Measurements from ENCODE around the gene AZU1. TPM values are rescaled to one million over a fixed set of nuclear protein-coding genes. Genes with fewer than 3 reads are reported as not detected.

AZU1 gene
- total RNA-seq, 1 experiment from 2014 or later = not detected

DNA sequence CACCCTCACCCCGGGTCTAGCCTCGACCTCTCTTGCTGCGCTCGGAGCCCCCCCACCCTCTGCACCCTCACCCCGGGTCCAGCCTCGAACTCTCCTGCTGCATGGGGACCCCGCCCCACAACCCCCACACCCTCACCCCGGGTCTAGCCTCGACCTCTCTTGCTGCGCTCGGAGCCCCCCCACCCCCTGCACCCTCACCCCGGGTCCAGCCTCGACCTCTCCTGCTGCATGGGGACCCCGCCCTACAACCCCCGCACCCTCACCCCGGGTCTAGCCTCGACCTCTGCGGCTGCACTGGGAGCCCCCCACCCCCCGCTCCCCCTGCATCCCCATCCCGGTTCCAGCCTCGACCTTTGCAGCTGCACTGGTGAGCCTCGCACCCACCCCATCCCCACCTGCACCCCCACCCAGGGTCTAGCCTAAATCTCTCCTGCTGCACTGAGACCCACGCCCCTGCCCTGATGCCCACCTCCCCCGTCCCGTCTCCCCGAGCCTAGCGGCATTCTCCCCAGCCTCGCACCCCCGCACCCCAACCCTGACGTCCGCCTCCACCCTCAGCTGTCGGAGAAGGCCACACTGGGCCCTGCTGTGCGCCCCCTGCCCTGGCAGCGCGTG, 33.6 kb downstream of the AZU1 start:
- no peak for TF ChIP-seq EZH2phosphoT487 (IDR thresholded peaks at IDR 0.05; ENCODE audit: borderline replicate concordance, low read length)
- ChIA-PET POLR2A (ENCODE audit: unreplicated experiment) (no interaction called here), CTCF (no interaction called here)
- Histone ChIP-seq H3K9me2 (replicated peaks; ENCODE audit: low read length) (no peaks in the 10 kb centered on the region), H4K20me1 (ENCODE audit: low read length) (no peaks in the 10 kb centered on the region), H3F3A (ENCODE audit: low read length, unreplicated experiment) (no peaks in the 10 kb centered on the region), H3K4me2 (ENCODE audit: low read length) (peak overlapping the region; percentile 73; the same call in 1 of the 2 replicates), H3K9me3 (ENCODE audit: low read length) (no peaks in the 10 kb centered on the region), H3K9ac (ENCODE audit: low read length) (no peak overlapping the region), H3K79me2 (ENCODE audit: low read length) (no peaks in the 10 kb centered on the region), H3K4me1 (ENCODE audit: insufficient read depth, low read length) (no peaks in the 10 kb centered on the region), H3K36me3 (ENCODE audit: low read depth, low read length) (no peaks in the 10 kb centered on the region), H3K27ac (ENCODE audit: low read length) (no peak overlapping the region), H2AFZ (ENCODE audit: low read length) (no peak overlapping the region), H3K4me3 (ENCODE audit: low read length) (peak overlapping the region; percentile 69; the same call in 1 of the 2 replicates), H3K27me3 (ENCODE audit: low read length) (no peaks in the 10 kb centered on the region)
- ATAC-seq = no peak
- intact Hi-C loops (cut with micrococcal nuclease) = no loop called here
- no peak for DNase-seq
- BruUV-seq (replicated peaks) = no TSS peak

GRCh38 chr19:861756-862580, 34.3 kb downstream of the AZU1 start:
- Histone ChIP-seq H3F3A (ENCODE audit: low read length, unreplicated experiment) (no peaks in the 10 kb centered on the region), H3K36me3 (ENCODE audit: low read depth, low read length) (no peaks in the 10 kb centered on the region), H3K9ac (ENCODE audit: low read length) (no peak overlapping the region), H3K4me1 (ENCODE audit: insufficient read depth, low read length) (no peaks in the 10 kb centered on the region), H4K20me1 (ENCODE audit: low read length) (no peaks in the 10 kb centered on the region), H3K79me2 (ENCODE audit: low read length) (no peaks in the 10 kb centered on the region), H3K27me3 (ENCODE audit: low read length) (no peaks in the 10 kb centered on the region), H3K9me2 (replicated peaks; ENCODE audit: low read length) (no peaks in the 10 kb centered on the region), H3K9me3 (ENCODE audit: low read length) (no peaks in the 10 kb centered on the region), H3K27ac (ENCODE audit: low read length) (no peak overlapping the region), H3K4me2 (ENCODE audit: low read length) (peak overlapping the region; percentile 22; the same call in 1 of the 2 replicates), H2AFZ (ENCODE audit: low read length) (no peak overlapping the region), H3K4me3 (ENCODE audit: low read length) (no peak overlapping the region)
- DNase-seq (peak; percentile 41), ATAC-seq (peak; percentile 11)
- ChIA-PET CTCF (no interaction called here), POLR2A (ENCODE audit: unreplicated experiment) (no interaction called here)
- intact Hi-C loops (cut with micrococcal nuclease) = no loop called here
- no TSS peak for BruUV-seq (replicated peaks)
- TF ChIP-seq EZH2phosphoT487 (IDR thresholded peaks at IDR 0.05; ENCODE audit: borderline replicate concordance, low read length) (no peak), EZH2 (IDR thresholded peaks at IDR 0.05; ENCODE audit: low read length, unreplicated experiment) (no peak)
- TF ChIP-seq, protein P1, sequence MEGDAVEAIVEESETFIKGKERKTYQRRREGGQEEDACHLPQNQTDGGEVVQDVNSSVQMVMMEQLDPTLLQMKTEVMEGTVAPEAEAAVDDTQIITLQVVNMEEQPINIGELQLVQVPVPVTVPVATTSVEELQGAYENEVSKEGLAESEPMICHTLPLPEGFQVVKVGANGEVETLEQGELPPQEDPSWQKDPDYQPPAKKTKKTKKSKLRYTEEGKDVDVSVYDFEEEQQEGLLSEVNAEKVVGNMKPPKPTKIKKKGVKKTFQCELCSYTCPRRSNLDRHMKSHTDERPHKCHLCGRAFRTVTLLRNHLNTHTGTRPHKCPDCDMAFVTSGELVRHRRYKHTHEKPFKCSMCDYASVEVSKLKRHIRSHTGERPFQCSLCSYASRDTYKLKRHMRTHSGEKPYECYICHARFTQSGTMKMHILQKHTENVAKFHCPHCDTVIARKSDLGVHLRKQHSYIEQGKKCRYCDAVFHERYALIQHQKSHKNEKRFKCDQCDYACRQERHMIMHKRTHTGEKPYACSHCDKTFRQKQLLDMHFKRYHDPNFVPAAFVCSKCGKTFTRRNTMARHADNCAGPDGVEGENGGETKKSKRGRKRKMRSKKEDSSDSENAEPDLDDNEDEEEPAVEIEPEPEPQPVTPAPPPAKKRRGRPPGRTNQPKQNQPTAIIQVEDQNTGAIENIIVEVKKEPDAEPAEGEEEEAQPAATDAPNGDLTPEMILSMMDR (conservative IDR thresholded peaks at IDR 0.05; ENCODE audit: low read depth, low read length) = no peak

DNA sequence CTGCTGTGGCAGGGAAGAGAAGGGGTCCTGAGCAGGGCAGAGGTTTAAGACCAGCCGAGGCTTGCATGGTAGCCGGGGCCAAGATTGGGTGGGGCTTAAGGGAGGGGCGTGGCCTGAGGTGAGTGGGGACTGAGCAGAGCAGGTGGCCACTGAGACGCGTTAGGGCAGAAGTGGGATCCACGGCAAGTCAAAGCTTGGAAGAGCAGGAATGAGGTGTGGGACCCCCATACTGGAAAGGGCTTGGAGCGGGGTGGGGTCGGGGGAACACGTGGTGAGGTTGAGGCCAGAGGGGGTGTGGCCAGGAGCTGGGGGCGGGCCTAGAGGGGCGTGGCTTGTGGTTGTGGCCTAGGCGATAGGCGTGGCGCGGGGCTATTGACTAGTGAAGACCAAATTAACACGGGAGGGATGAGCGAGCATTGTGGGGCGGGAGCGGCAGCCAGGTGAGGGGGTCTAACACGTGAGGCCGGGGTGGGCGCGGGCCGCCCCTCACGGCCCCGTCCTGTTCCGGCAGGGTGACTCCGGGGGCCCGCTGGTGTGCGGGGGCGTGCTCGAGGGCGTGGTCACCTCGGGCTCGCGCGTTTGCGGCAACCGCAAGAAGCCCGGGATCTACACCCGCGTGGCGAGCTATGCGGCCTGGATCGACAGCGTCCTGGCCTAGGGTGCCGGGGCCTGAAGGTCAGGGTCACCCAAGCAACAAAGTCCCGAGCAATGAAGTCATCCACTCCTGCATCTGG, 35.1 kb downstream of the AZU1 start:
- no peaks in the 10 kb centered on the region for H3F3A ChIP-seq (ENCODE audit: low read length, unreplicated experiment)
- H3K9ac ChIP-seq (ENCODE audit: low read length) = no peak overlapping the region
- no TSS peak for BruUV-seq (replicated peaks)
- H3K27ac ChIP-seq (ENCODE audit: low read length) = no peak overlapping the region
- CTCF ChIA-PET = no interaction called here
- H4K20me1 ChIP-seq (ENCODE audit: low read length) = no peaks in the 10 kb centered on the region
- H3K4me1 ChIP-seq (ENCODE audit: insufficient read depth, low read length) = no peaks in the 10 kb centered on the region
- intact Hi-C loops (cut with micrococcal nuclease) = no loop called here
- no peaks in the 10 kb centered on the region for H3K27me3 ChIP-seq (ENCODE audit: low read length)
- no peak overlapping the region for H3K4me3 ChIP-seq (ENCODE audit: low read length)
- H3K9me2 ChIP-seq (replicated peaks; ENCODE audit: low read length) = no peaks in the 10 kb centered on the region
- H2AFZ ChIP-seq (ENCODE audit: low read length) = no peak overlapping the region
- TF ChIP-seq, protein P1 (conservative IDR thresholded peaks at IDR 0.05; ENCODE audit: low read depth, low read length) = no peak
- no peak for TF ChIP-seq EZH2 (IDR thresholded peaks at IDR 0.05; ENCODE audit: low read length, unreplicated experiment)
- no peak for TF ChIP-seq EZH2phosphoT487 (IDR thresholded peaks at IDR 0.05; ENCODE audit: borderline replicate concordance, low read length)
- POLR2A ChIA-PET (ENCODE audit: unreplicated experiment) = interaction anchor here (0.6 kb wide), 1 partner anchor 13 kb away, joined by 5 read pairs; no protein-coding TSS in a partner anchor
- no peak for DNase-seq
- H3K79me2 ChIP-seq (ENCODE audit: low read length) = no peaks in the 10 kb centered on the region
- H3K4me2 ChIP-seq (ENCODE audit: low read length) = no peak overlapping the region
- H3K9me3 ChIP-seq (ENCODE audit: low read length) = no peaks in the 10 kb centered on the region
- no peaks in the 10 kb centered on the region for H3K36me3 ChIP-seq (ENCODE audit: low read depth, low read length)
- ATAC-seq = peak; percentile 12
